Tracheal epithelial cell (primary cell): ENCODE results near the gene EFR3B. TPM values are rescaled to one million over a fixed set of nuclear protein-coding genes. Genes with fewer than 3 reads are reported as not detected.

Experiments
- total RNA-seq: library from RNA; depleted of rRNA; stranded (reverse); fragments of >200 nt; gene quantifications from 2 replicates; pipeline ENCODE4 v1.2.1, GENCODE V29; 2014

Gene EFR3B, protein sequence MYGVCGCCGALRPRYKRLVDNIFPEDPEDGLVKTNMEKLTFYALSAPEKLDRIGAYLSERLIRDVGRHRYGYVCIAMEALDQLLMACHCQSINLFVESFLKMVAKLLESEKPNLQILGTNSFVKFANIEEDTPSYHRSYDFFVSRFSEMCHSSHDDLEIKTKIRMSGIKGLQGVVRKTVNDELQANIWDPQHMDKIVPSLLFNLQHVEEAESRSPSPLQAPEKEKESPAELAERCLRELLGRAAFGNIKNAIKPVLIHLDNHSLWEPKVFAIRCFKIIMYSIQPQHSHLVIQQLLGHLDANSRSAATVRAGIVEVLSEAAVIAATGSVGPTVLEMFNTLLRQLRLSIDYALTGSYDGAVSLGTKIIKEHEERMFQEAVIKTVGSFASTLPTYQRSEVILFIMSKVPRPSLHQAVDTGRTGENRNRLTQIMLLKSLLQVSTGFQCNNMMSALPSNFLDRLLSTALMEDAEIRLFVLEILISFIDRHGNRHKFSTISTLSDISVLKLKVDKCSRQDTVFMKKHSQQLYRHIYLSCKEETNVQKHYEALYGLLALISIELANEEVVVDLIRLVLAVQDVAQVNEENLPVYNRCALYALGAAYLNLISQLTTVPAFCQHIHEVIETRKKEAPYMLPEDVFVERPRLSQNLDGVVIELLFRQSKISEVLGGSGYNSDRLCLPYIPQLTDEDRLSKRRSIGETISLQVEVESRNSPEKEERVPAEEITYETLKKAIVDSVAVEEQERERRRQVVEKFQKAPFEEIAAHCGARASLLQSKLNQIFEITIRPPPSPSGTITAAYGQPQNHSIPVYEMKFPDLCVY
- under 0.01 TPM in 1 of 2 replicates, not detected in the other for total RNA-seq

GRCh38 chr2:25041928-25042320, at the start of gene EFR3B:
EFR3B (plus strand) TSS chr2:25042076; CDS start chr2:25042313, 237 bp downstream.

GRCh38 chr2:25168256-25169072, 126.6 kb downstream of the EFR3B start, which contains the start of gene POMC:
POMC (minus strand) TSS chr2:25168580; CDS start chr2:25164772, 3,808 bp downstream.

Other genes starting within 250 kb of the EFR3B start
- 18.3 and 23.0 TPM in 2 replicates for gene PTRHD1, start 248.7 kb upstream of the EFR3B start, total RNA-seq
- gene CENPO, start 248.7 kb upstream of the EFR3B start, total RNA-seq = 0.85 and 2.2 TPM in 2 replicates
- gene ADCY3, start 121.8 kb upstream of the EFR3B start, total RNA-seq = 35.7 and 46.5 TPM in 2 replicates
- gene DNAJC27, start 70.1 kb upstream of the EFR3B start, total RNA-seq = 1.5 and 4.1 TPM in 2 replicates
- 0.72 TPM in 1 of 2 replicates, not detected in the other for gene POMC, start 126.5 kb downstream of the EFR3B start, total RNA-seq